Choroid plexus epithelial cell (primary cell): Measurements from ENCODE around the gene CAMP.

Experiments used
- DNase-seq: peaks from one replicate; pipeline ENCODE4 v3.0.0-alpha.2; 2010; ENCODE audit warnings: low read depth
- H3K4me3 ChIP-seq: 2 replicates; pipeline ENCODE4 v1.5.1; 2011; ENCODE audit warnings: low read depth, mild to moderate bottlenecking, control low read depth, low read length, moderate library complexity
- CTCF ChIP-seq: conservative IDR thresholded peaks from 2 replicates; pipeline ENCODE4 v1.5.1; 2011; ENCODE audit warnings: low read depth, mild to moderate bottlenecking, control low read depth, inconsistent platforms, low read length, moderate library complexity

Gene CAMP

GRCh38 chr3:48222616-48223513 is at the start of gene CAMP:
CAMP (plus strand) TSS chr3:48223495; CDS start chr3:48223512, 17 bp downstream.
- TF ChIP-seq CTCF, result no peak
- H3K4me3 ChIP-seq, result no peak within 1 kb of the TSS
- peak; percentile 66 for DNase-seq

GRCh38 chr3:48178072-48178471 is 45.2 kb upstream of the CAMP start:
- H3K4me3 ChIP-seq, result no peak overlapping the region
- TF ChIP-seq CTCF, result no peak
- DNase-seq, result no peak

- DNase-seq, result no peak
- no peak overlapping the region for H3K4me3 ChIP-seq
- TF ChIP-seq CTCF, result no peak
Observed at GRCh38 chr3:48180021-48180420, 43.3 kb upstream of the CAMP start.

- TF ChIP-seq CTCF, result no peak
- no peak overlapping the region for H3K4me3 ChIP-seq
- DNase-seq, result no peak
Observed at GRCh38 chr3:48180531-48181253, 42.6 kb upstream of the CAMP start.

- H3K4me3 ChIP-seq, result no peak overlapping the region
- no peak for TF ChIP-seq CTCF
- no peak for DNase-seq
Observed at GRCh38 chr3:48184299-48184698, 39.0 kb upstream of the CAMP start.

GRCh38 chr3:48185129-48185528 is 38.2 kb upstream of the CAMP start:
- no peak for DNase-seq
- TF ChIP-seq CTCF, result no peak
- no peak overlapping the region for H3K4me3 ChIP-seq
